ENCODE data around the gene FTCD. TPM values are rescaled to one million over a fixed set of nuclear protein-coding genes. Genes with fewer than 3 reads are reported as not detected.

The FTCD gene
- total RNA-seq, 1 experiment from 2014 or later, result 6.7 TPM

GRCh38 chr21:46151261-46151988 is 4.0 kb downstream of the FTCD start:
- peak; percentile 27 for DNase-seq
- no peak overlapping the region for H4K5ac ChIP-seq (ENCODE audit: insufficient read length, low read depth, low read length)
- no peak overlapping the region for H4K8ac ChIP-seq (replicated peaks; ENCODE audit: insufficient read length, low read depth, low read length)
- H3K56ac ChIP-seq (ENCODE audit: insufficient read length, low read depth, low read length), result no peak overlapping the region
- Mint-ChIP-seq H3K27me3 (ENCODE audit: low read depth) (no peaks in the 10 kb centered on the region), H3K4me1 (peaks cover 11 to 16% of the 10 kb centered on the region in 2 experiments), H3K4me3 (no peak overlapping the region), H3K9me3 (peaks cover 2 to 3% of the 10 kb centered on the region in 2 experiments; a peak in 2 of 5 replicates), H3K27ac (no peak overlapping the region), H3K36me3 (ENCODE audit: insufficient read depth in 1 of 3, low read depth in 3 of 3) (peaks cover 0 to 1% (median 0%) of the 10 kb centered on the region in 3 experiments; a peak in 1 of 7 replicates)
- H3K18ac ChIP-seq (ENCODE audit: insufficient read length, low read depth, low read length), result no peak overlapping the region
- H4K91ac ChIP-seq (ENCODE audit: insufficient read length, low read depth, low read length), result no peak overlapping the region
- H3K9me3 ChIP-seq (ENCODE audit: control insufficient read depth, low read depth, low read length), result no peaks in the 10 kb centered on the region
- no peak overlapping the region for H2BK120ac ChIP-seq (ENCODE audit: low read depth, low read length, poor library complexity, severe bottlenecking)
- no peak overlapping the region for H2BK5ac ChIP-seq (ENCODE audit: insufficient read length, low read length)
- no peaks in the 10 kb centered on the region for H3K23me2 ChIP-seq (ENCODE audit: insufficient read length, low read depth, low read length, poor library complexity, severe bottlenecking)
- no peak overlapping the region for H2AK5ac ChIP-seq (ENCODE audit: insufficient read length, low read length)
- no peaks in the 10 kb centered on the region; the same call in 1 of the 2 replicates for H3K4me1 ChIP-seq (ENCODE audit: insufficient read depth, low read length)
- no peak overlapping the region for H3K4ac ChIP-seq (ENCODE audit: low read depth, low read length)
- no CpG with 5 or more reads among the region's 47 CpGs for WGBS (ENCODE audit: extremely low coverage, insufficient read length, low lambda C conversion rate)
- no peak overlapping the region for H2AFZ ChIP-seq (ENCODE audit: low read length)
- no peaks in the 10 kb centered on the region for H3K79me1 ChIP-seq (ENCODE audit: insufficient read depth, low read depth, low read length, poor library complexity, severe bottlenecking)
- H3K27me3 ChIP-seq (ENCODE audit: insufficient read depth, low read length), result no peaks in the 10 kb centered on the region
- no peak overlapping the region for H3K14ac ChIP-seq (ENCODE audit: insufficient read depth, low read length)
- H4K20me1 ChIP-seq (ENCODE audit: control insufficient read depth, insufficient read depth, insufficient read length), result no peaks in the 10 kb centered on the region
- no peak overlapping the region for H2BK15ac ChIP-seq (ENCODE audit: low read depth, low read length)
- TF ChIP-seq, protein P1, sequence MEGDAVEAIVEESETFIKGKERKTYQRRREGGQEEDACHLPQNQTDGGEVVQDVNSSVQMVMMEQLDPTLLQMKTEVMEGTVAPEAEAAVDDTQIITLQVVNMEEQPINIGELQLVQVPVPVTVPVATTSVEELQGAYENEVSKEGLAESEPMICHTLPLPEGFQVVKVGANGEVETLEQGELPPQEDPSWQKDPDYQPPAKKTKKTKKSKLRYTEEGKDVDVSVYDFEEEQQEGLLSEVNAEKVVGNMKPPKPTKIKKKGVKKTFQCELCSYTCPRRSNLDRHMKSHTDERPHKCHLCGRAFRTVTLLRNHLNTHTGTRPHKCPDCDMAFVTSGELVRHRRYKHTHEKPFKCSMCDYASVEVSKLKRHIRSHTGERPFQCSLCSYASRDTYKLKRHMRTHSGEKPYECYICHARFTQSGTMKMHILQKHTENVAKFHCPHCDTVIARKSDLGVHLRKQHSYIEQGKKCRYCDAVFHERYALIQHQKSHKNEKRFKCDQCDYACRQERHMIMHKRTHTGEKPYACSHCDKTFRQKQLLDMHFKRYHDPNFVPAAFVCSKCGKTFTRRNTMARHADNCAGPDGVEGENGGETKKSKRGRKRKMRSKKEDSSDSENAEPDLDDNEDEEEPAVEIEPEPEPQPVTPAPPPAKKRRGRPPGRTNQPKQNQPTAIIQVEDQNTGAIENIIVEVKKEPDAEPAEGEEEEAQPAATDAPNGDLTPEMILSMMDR (conservative IDR thresholded peaks at IDR 0.05), result no peak
- no peak overlapping the region for H3T11ph ChIP-seq (ENCODE audit: low read length)
- no peak overlapping the region for H2BK12ac ChIP-seq (ENCODE audit: insufficient read length, low read depth, low read length)
- no peak overlapping the region for H3K23ac ChIP-seq (ENCODE audit: insufficient read length, low read depth, low read length)
- no peak overlapping the region for H3K4me2 ChIP-seq (ENCODE audit: insufficient read depth, insufficient read length, low read length)
- no peak overlapping the region for H2BK20ac ChIP-seq (ENCODE audit: low read depth, low read length, poor library complexity, severe bottlenecking)
- H3K79me2 ChIP-seq (ENCODE audit: insufficient read depth, low read length), result no peaks in the 10 kb centered on the region
- H3K27ac ChIP-seq (ENCODE audit: insufficient read length, low read depth, low read length), result no peak overlapping the region
- H3K9ac ChIP-seq (ENCODE audit: extremely low read depth, insufficient read length, low read length), result no peak overlapping the region
